SK-N-SH treated with all-trans-retinoic acid at 6 μM for 48 hours (cell line): Measurements from ENCODE around the gene DNER.
A peak's percentile ranks its signal among the peaks of the same experiment; 100 is the strongest.

Experiments
- ATAC-seq: fragments of 200-7000 bp; cut with Tn5 transposase; 3 replicates; pipeline ENCODE4 v1.9.1; 2020; ENCODE audit warnings: mild to moderate bottlenecking, moderate library complexity
- CREB5 ChIP-seq: fragments of 250-450 bp; sonication (Bioruptor Pico); IDR thresholded peaks from 2 replicates; pipeline ENCODE4 v1.5.1; 2020; ENCODE audit warnings: low read depth, mild to moderate bottlenecking, moderate library complexity
- CSDC2 ChIP-seq: fragments of 250-450 bp; sonication (Bioruptor Pico); IDR thresholded peaks from 2 replicates; pipeline ENCODE4 v1.5.0; 2020; ENCODE audit warnings: mild to moderate bottlenecking, moderate library complexity
- CSRNP3 ChIP-seq: fragments of 250-450 bp; sonication (Bioruptor Pico); IDR thresholded peaks from 2 replicates; pipeline ENCODE4 v1.5.1; 2021; ENCODE audit warnings: mild to moderate bottlenecking, moderate library complexity
- ESRRG ChIP-seq: fragments of 250-450 bp; sonication (Bioruptor Pico); IDR thresholded peaks from 2 replicates; pipeline ENCODE4 v1.6.1; 2021; ENCODE audit warnings: mild to moderate bottlenecking
- ISL1 ChIP-seq: fragments of 250-450 bp; sonication (Bioruptor Pico); IDR thresholded peaks from 2 replicates; pipeline ENCODE4 v2.1.2; 2022; ENCODE audit warnings: mild to moderate bottlenecking, moderate library complexity
- OSR1 ChIP-seq: fragments of 250-450 bp; sonication (Bioruptor Pico); IDR thresholded peaks from 2 replicates; pipeline ENCODE4 v1.8.0; 2022; ENCODE audit warnings: moderate library complexity, mild to moderate bottlenecking, inconsistent platforms
- PATZ1 ChIP-seq: fragments of 250-450 bp; sonication (Bioruptor Pico); IDR thresholded peaks from 2 replicates; pipeline ENCODE4 v1.8.0; 2020; ENCODE audit warnings: mild to moderate bottlenecking, moderate library complexity, borderline replicate concordance
- POU6F1 ChIP-seq: fragments of 250-450 bp; sonication (Bioruptor Pico); IDR thresholded peaks from 2 replicates; pipeline ENCODE4 v1.8.0; 2021; ENCODE audit warnings: low read depth, mild to moderate bottlenecking, moderate library complexity, borderline replicate concordance
- PPARA ChIP-seq: fragments of 250-450 bp; sonication (Bioruptor Pico); IDR thresholded peaks from 2 replicates; pipeline ENCODE4 v1.5.0; 2020; ENCODE audit warnings: mild to moderate bottlenecking, borderline replicate concordance
- RARB ChIP-seq: fragments of 250-450 bp; sonication (Bioruptor Pico); IDR thresholded peaks from 2 replicates; pipeline ENCODE4 v1.8.0; 2021; ENCODE audit warnings: mild to moderate bottlenecking, moderate library complexity
- SNAI2 ChIP-seq: fragments of 250-450 bp; sonication (Bioruptor Pico); IDR thresholded peaks from 2 replicates; pipeline ENCODE4 v1.5.0; 2020; ENCODE audit warnings: mild to moderate bottlenecking, moderate library complexity
- TOX ChIP-seq: fragments of 250-450 bp; sonication (Bioruptor Pico); IDR thresholded peaks from 2 replicates; pipeline ENCODE4 v1.8.0; 2021; ENCODE audit warnings: mild to moderate bottlenecking, moderate library complexity, borderline replicate concordance
- TSHZ2 ChIP-seq: fragments of 250-450 bp; sonication (Bioruptor Pico); IDR thresholded peaks from 2 replicates; pipeline ENCODE4 v1.5.0; 2020; ENCODE audit warnings: mild to moderate bottlenecking, moderate library complexity
- ZC3H10 ChIP-seq: fragments of 250-450 bp; sonication (Bioruptor Pico); IDR thresholded peaks from 2 replicates; pipeline ENCODE4 v1.5.1; 2021; ENCODE audit warnings: mild to moderate bottlenecking, moderate library complexity
- ZFP3 ChIP-seq: fragments of 250-450 bp; sonication (Bioruptor Pico); IDR thresholded peaks from 2 replicates; pipeline ENCODE4 v1.5.0; 2020; ENCODE audit warnings: mild to moderate bottlenecking, moderate library complexity
- ZFP30 ChIP-seq: fragments of 450-650 bp; formaldehyde crosslinking; IDR thresholded peaks from 2 replicates; pipeline ENCODE4 v1.5.0; 2022; ENCODE audit warnings: mild to moderate bottlenecking, moderate library complexity
- ZNF565 ChIP-seq: fragments of 450-650 bp; formaldehyde crosslinking; conservative IDR thresholded peaks from 2 replicates; pipeline ENCODE4 v1.5.0; 2020; ENCODE audit warnings: low read depth, mild to moderate bottlenecking, moderate library complexity
- ZNF70 ChIP-seq: fragments of 450-650 bp; formaldehyde crosslinking; IDR thresholded peaks from 2 replicates; pipeline ENCODE4 v1.5.0; 2020; ENCODE audit warnings: mild to moderate bottlenecking, moderate library complexity

The DNER gene

GRCh38 chr2:229443546-229444268, 270.6 kb downstream of the DNER start:
- no peak for TF ChIP-seq TSHZ2
- TF ChIP-seq PPARA: no peak
- no peak for TF ChIP-seq TOX
- no peak for TF ChIP-seq CSRNP3 (CRISPR knock-in tag)
- no peak for TF ChIP-seq ZC3H10 (CRISPR knock-in tag)
- no peak for TF ChIP-seq ESRRG (CRISPR knock-in tag)
- TF ChIP-seq ZFP3 (CRISPR knock-in tag): no peak
- no peak for TF ChIP-seq ISL1 (CRISPR knock-in tag)
- TF ChIP-seq OSR1: no peak
- no peak for TF ChIP-seq SNAI2 (CRISPR knock-in tag)
- no peak for TF ChIP-seq PATZ1
- no peak for TF ChIP-seq ZFP30
- no peak for TF ChIP-seq ZNF565 (CRISPR knock-in tag)
- TF ChIP-seq CSDC2 (CRISPR knock-in tag): no peak
- TF ChIP-seq RARB (CRISPR knock-in tag): no peak
- no peak for TF ChIP-seq ZNF70 (CRISPR knock-in tag)
- TF ChIP-seq POU6F1: no peak
- ATAC-seq: no peak

- no peak for TF ChIP-seq ZNF565 (CRISPR knock-in tag)
- TF ChIP-seq PATZ1: no peak
- TF ChIP-seq CREB5: no peak
- TF ChIP-seq ZFP3 (CRISPR knock-in tag): no peak
- no peak for TF ChIP-seq TSHZ2
- no peak for TF ChIP-seq ISL1 (CRISPR knock-in tag)
- peak; percentile 47 for ATAC-seq
Observed at GRCh38 chr2:229443141-229443540, 271.2 kb downstream of the DNER start.
